ENCODE measurements around the gene RBM47.
"Not testable (repeated sequence)": the region's sequence is repeated elsewhere in the genome, so short reads cannot be mapped to it uniquely, and the experiment has no call there.

DNA sequence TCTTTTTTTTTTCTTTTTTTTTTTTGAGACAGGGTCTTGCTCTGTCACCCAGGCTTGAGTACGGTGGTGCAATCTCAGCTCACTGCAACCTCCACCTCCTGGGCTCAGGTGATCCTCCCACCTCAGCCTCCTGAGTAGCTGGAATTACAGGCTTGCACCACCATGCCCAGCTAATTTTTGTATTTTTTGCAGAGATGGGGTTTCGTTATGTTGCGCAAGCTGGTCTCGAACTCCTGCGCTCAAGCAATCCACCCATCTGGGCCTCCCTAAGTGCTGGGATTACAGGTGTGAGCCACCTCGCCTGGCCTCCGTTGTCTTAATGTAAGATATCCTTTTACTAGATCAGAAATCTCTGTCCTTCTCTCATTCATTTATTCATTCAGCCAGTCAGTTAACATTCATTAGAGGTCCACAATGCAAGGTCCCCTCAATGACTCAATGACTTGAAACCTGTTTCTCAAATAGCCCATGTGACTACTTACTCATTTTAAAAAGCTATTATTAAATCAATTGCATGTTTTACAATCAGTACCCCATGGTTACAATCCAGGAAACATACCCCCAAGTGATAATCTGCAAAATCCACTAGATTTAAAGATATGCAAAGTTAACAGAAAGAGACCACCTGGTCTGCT, 68.0 kb downstream of the RBM47 start:
- not testable (repeated sequence) for TF ChIP-seq POLR2A (IDR thresholded peaks at IDR 0.05)
- TF ChIP-seq, protein P1, sequence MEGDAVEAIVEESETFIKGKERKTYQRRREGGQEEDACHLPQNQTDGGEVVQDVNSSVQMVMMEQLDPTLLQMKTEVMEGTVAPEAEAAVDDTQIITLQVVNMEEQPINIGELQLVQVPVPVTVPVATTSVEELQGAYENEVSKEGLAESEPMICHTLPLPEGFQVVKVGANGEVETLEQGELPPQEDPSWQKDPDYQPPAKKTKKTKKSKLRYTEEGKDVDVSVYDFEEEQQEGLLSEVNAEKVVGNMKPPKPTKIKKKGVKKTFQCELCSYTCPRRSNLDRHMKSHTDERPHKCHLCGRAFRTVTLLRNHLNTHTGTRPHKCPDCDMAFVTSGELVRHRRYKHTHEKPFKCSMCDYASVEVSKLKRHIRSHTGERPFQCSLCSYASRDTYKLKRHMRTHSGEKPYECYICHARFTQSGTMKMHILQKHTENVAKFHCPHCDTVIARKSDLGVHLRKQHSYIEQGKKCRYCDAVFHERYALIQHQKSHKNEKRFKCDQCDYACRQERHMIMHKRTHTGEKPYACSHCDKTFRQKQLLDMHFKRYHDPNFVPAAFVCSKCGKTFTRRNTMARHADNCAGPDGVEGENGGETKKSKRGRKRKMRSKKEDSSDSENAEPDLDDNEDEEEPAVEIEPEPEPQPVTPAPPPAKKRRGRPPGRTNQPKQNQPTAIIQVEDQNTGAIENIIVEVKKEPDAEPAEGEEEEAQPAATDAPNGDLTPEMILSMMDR (IDR thresholded peaks at IDR 0.05): not testable (repeated sequence)
